GM19463 (cell line): ENCODE measurements around the gene GSPT1.
"Not testable (repeated sequence)": the region's sequence is repeated elsewhere in the genome, so short reads cannot be mapped to it uniquely, and the experiment has no call there.

Source experiments
- ATAC-seq: cut with Tn5 transposase; IDR thresholded peaks from one replicate; pipeline ENCODE4 v1.9.1; 2021; ENCODE audit warnings: mild to moderate bottlenecking, moderate library complexity; ENCODE audit not compliant: unreplicated experiment

Gene GSPT1

GRCh38 chr16:11915644-11916523 is at the start of gene GSPT1:
TSS of gene GSPT1 (minus strand) at chr16:11915956. CDS start at chr16:11915720, 236 bp downstream.
- peak; percentile 82 for ATAC-seq

GRCh38 chr16:11964761-11965551 is 49.2 kb upstream of the GSPT1 start, which contains the start of gene TNFRSF17:
TSS of gene TNFRSF17 (plus strand) at chr16:11965210. CDS start at chr16:11965325, 115 bp downstream.
- ATAC-seq: peak; percentile 77

GRCh38 chr16:11963706-11964105 is 48.0 kb upstream of the GSPT1 start:
- ATAC-seq: no peak

- ATAC-seq: not testable (repeated sequence)
Observed at GRCh38 chr16:11962978-11963377, 47.2 kb upstream of the GSPT1 start.

GRCh38 chr16:11962457-11962856 is 46.7 kb upstream of the GSPT1 start:
- ATAC-seq: not testable (repeated sequence)

- ATAC-seq: no peak
Observed at GRCh38 chr16:11957591-11958395, 42.0 kb upstream of the GSPT1 start.

GRCh38 chr16:11956558-11956957 is 40.8 kb upstream of the GSPT1 start:
- ATAC-seq: no peak

- no peak for ATAC-seq
Observed at GRCh38 chr16:11955713-11956123, 40.0 kb upstream of the GSPT1 start.

- ATAC-seq: not testable (repeated sequence)
Observed at GRCh38 chr16:11953576-11953975, 37.8 kb upstream of the GSPT1 start.

GRCh38 chr16:11950388-11950787 is 34.6 kb upstream of the GSPT1 start:
- ATAC-seq: no peak

- peak; percentile 63 for ATAC-seq
Observed at GRCh38 chr16:11949527-11949926, 33.8 kb upstream of the GSPT1 start.

GRCh38 chr16:11948819-11949218 is 33.1 kb upstream of the GSPT1 start:
- ATAC-seq: no peak

- no peak for ATAC-seq
Observed at GRCh38 chr16:11946433-11946832, 30.7 kb upstream of the GSPT1 start.

GRCh38 chr16:11941945-11942344 is 26.2 kb upstream of the GSPT1 start, which contains the start of gene NPIPB2:
TSS of gene NPIPB2 (minus strand) at chr16:11942045. CDS start at chr16:11942045, 0 bp downstream.
- not testable (repeated sequence) for ATAC-seq

GRCh38 chr16:11927350-11927749 is 11.6 kb upstream of the GSPT1 start:
- ATAC-seq: not testable (repeated sequence)

- ATAC-seq: not testable (repeated sequence)
Observed at GRCh38 chr16:11924046-11924445, 8.3 kb upstream of the GSPT1 start.

GRCh38 chr16:11916524-11917285 is 949 bp upstream of the GSPT1 start:
- no peak for ATAC-seq

GRCh38 chr16:11915114-11915643 is 577 bp downstream of the GSPT1 start:
- peak; percentile 27 for ATAC-seq

- ATAC-seq: no peak
Observed at GRCh38 chr16:11914210-11915113, 1.3 kb downstream of the GSPT1 start.
